Stimulated activated CD4-positive, alpha-beta T cell treated with anti-CD3 and anti-CD28 coated beads, Interleukin-4, amount 100 ng/mL, for 48 hours (primary cell): Measurements from ENCODE around the gene RARA.
"Not testable (repeated sequence)": the region's sequence is repeated elsewhere in the genome, so short reads cannot be mapped to it uniquely, and the experiment has no call there.

Experiments
- DNase-seq, 2 donors: peaks; one replicate each; pipeline ENCODE4 v3.0.0-alpha.2; 2020; ENCODE audit warnings: low read depth in 2 of 2

RARA gene

GRCh38 chr17:40374821-40375498 is 66.0 kb downstream of the RARA start:
- no peak for DNase-seq

- not testable (repeated sequence) for DNase-seq
These were observed 66.8 kb downstream of the RARA start for GRCh38 chr17:40375786-40376185.

GRCh38 chr17:40376541-40376940 is 67.6 kb downstream of the RARA start:
- DNase-seq = not testable (repeated sequence)

GRCh38 chr17:40377832-40378231 is 68.9 kb downstream of the RARA start:
- no peak for DNase-seq

GRCh38 chr17:40378966-40379365 is 70.0 kb downstream of the RARA start:
- DNase-seq = no peak

GRCh38 chr17:40382251-40382650 is 73.3 kb downstream of the RARA start:
- DNase-seq = no peak

GRCh38 chr17:40386555-40386954 is 77.6 kb downstream of the RARA start:
- not testable (repeated sequence) for DNase-seq

- DNase-seq = no peak
These were observed 90.2 kb downstream of the RARA start for GRCh38 chr17:40399185-40399584.

- no peak for DNase-seq
These were observed 93.7 kb downstream of the RARA start for GRCh38 chr17:40402668-40403067.

- DNase-seq = no peak
These were observed 95.0 kb downstream of the RARA start for GRCh38 chr17:40404003-40404402.
